HG03469 (cell line): Measurements from ENCODE around the gene ADD1.

Experiments used
- ATAC-seq: cut with Tn5 transposase; IDR thresholded peaks from one replicate; pipeline ENCODE4 v1.9.1; 2021; ENCODE audit warnings: mild to moderate bottlenecking, moderate library complexity, moderate number of reproducible peaks; ENCODE audit not compliant: unreplicated experiment

ADD1 gene

DNA sequence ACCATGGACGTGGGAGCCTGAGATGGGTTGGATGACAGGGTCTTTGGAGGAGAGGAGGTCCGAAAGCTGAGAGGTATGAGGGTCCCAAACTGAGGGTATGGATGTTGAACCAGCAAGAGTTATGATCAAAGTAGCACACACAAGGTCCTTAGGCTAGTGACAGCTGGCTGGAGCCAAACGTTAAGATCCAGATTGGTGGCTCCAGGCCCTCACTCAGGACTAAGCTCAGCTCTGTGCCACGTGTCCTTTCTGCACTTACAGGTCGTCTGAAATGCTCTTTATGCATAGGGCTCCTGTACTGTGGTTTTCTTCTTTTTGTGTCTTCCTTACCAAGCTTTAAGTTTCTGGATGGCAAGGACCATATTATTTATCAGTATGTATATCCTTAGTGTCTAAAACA is 35.4 kb downstream of the ADD1 start:
- no peak for ATAC-seq

GRCh38 chr4:2881431-2881830 is 37.8 kb downstream of the ADD1 start:
- no peak for ATAC-seq

DNA sequence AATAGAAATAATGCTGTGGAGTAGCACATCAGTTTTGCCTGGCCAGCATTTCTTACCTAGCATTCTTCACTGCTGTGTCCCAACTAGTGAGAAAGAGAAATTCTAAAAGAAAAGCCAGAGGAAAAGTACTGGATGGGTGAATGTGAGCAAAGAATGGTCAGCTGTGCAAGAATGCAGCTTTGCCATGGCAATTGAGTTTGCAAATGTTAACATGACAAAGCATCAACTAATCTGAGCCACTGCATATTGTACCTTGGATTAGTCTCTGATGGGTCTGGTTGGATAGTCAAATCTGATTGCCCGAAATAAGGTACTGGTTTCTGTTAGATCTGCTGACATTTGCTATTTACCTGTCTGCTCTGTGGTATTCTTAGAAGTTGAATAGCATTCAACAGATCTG is 38.7 kb downstream of the ADD1 start:
- ATAC-seq, result no peak

DNA sequence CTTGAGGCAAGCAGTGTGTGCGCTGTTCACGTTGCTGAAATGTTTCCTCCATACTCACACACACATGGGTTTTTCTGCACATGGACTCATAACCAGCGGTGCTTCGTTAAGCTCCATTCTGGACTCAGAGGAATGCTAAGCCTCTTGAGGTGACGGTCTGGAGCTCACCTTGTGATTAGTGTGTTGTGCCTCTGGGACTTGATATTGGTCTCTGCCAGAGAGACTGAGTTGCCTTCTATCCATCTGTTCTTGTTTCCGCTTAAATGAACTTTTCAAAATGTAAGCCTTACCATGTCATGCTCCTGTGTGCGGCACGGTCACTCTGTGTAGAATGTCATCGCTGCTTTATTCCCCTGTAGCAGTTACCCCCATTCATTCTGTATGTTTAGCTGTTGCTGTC is 42.5 kb downstream of the ADD1 start:
- ATAC-seq, result no peak

DNA sequence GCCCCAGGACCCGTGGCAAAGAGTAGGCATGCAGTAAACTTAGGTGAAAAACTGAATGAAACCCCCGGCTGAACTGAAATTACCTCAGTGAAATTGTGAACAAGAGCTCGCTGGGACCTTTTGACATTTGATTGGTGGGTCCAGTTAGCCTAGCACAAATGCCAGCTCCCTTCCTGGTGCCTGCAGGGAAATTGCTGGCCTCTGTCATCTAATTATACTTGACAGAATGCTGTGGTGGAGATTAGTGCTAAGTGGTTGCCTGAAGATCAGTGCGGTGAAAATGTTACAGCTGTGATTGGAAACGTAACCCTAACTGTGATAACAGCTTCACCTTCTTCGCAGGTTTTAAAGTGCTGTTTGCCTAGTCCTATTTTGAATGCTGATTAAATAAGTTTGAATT is 43.0 kb downstream of the ADD1 start:
- ATAC-seq, result no peak

DNA sequence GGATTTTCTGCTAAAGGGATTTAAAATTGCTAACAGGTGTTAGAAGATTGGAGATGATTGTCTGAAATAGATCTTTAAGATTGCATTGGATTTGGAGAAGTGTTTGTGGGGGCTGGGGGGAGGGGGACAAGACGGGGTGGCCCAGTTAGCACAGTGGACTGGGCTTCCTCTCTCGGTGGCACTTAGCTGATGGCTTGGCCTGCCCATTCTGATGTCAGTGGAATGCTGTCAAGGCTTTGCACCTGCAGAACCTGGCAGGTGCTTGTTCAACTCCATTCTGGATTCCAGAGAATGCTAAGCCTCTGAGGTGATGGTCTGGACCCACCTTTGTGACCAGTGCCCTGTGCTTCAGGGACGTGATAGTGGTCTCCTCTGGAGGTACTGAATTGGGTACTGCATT is 43.7 kb downstream of the ADD1 start:
- no peak for ATAC-seq

GRCh38 chr4:2888886-2889285 is 45.2 kb downstream of the ADD1 start:
- ATAC-seq, result no peak

- no peak for ATAC-seq
Observed at GRCh38 chr4:2891294-2891693, 47.6 kb downstream of the ADD1 start.

DNA sequence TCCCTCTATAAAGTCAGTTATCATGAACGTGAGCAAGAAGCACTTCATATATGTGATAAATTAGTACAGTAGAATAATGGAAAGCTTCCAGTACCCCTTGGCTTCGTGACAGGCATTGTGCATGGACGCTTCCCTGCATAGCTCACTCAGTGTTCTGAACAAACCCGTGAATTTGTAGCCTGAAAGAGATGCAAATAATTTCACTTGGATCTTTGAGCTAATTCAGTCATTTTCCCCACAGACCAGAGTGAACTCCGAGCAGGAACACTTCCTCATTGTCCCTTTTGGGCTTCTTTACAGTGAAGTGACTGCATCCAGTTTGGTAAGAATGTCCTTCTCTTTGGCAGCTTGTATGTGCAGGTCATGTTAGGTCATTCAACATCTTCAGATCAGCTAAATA is 50.1 kb downstream of the ADD1 start:
- no peak for ATAC-seq

GRCh38 chr4:2898001-2898400 is 54.4 kb downstream of the ADD1 start:
- no peak for ATAC-seq

GRCh38 chr4:2900741-2901140 is 57.1 kb downstream of the ADD1 start:
- no peak for ATAC-seq

DNA sequence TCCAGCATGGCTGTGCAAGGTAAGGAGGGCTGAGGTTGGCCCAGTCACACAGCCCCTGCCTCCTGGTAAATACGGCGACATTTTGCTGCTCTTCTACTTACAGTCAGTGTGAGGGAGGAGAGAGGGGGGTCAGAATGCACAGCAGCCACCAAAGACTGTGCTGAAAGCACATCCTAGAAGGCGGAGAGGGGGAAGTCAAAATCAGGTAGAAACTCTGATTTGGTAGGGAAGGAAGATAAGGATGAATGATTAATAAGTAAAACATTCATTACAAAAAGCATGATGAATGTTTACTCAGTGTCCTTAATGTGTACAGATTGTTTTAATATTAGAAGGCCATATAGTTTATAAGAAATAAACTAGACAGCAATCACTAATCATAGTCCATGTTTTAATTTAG is 57.5 kb downstream of the ADD1 start:
- no peak for ATAC-seq

GRCh38 chr4:2902126-2902525 is 58.5 kb downstream of the ADD1 start:
- no peak for ATAC-seq

- ATAC-seq, result no peak
Observed at GRCh38 chr4:2905544-2905943, 61.9 kb downstream of the ADD1 start.

- ATAC-seq, result no peak
Observed at GRCh38 chr4:2906218-2906617, 62.6 kb downstream of the ADD1 start.

GRCh38 chr4:2907226-2907625 is 63.6 kb downstream of the ADD1 start:
- no peak for ATAC-seq

DNA sequence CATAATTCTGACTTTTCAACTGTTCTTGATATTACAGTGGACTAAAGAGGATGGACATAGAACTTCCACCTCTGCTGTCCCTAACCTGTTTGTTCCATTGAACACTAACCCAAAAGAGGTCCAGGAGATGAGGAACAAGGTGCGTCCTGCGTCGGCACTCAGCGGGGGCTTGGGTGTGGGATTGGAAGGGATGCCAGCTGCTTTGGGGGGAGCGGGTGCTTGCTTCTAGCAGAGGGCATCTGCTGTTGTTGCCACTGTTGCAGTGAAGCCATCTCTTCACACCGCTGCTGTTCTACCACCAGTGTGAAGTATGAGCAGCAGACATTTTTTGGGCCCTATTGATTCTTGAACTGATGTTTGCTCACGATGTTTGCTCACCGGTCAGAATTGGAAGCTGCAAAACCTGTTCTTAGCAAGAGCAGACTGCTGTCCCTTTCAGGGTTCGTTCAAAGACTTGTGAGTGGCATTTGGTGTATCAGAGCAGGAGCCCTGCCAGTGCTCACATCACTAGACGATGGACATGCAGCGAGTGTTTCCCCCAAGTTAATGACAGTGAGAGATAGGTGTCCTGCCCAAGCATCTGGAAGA is 64.2 kb downstream of the ADD1 start:
- no peak for ATAC-seq

DNA sequence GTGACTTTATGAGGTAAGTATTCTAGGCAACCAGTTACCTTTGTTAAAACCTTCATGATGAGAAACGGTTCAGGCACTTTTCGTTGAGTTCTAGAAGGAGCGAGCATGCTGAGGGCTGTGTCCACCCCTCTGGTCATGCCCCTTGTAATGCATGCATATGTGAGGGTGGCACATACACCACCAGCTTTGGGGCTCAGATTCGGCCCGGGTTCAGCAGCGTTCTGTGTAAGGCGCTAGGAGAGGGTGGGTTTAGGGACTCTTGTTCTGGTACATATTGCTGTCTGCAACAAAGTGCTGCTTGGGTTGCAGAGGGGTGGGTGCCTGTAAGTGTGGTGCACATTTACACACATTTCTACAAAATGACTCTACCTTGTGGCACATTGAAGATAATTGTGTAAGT is 65.0 kb downstream of the ADD1 start:
- ATAC-seq, result no peak

DNA sequence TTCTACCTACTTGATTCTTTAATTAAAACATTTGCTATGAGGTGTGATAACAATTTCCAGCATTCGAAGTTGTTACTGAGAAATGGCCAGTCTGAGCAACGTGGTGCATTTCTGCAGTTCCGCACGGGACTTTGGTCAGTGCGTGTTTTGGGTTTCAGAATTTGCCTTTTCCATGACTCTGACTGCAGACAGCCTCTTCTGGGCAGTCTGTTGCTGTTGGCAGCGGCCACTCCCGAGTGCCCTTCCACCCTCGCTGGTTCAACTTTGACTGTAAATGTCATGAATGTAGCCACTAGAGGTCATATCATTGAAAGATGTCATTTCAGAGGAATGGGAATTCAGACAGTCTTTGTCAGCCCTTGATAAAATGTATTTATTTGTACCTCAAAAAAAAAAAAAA is 65.9 kb downstream of the ADD1 start:
- ATAC-seq, result no peak

- no peak for ATAC-seq
Observed at GRCh38 chr4:2910409-2910808, 66.8 kb downstream of the ADD1 start.

GRCh38 chr4:2911868-2912267 is 68.2 kb downstream of the ADD1 start:
- no peak for ATAC-seq

DNA sequence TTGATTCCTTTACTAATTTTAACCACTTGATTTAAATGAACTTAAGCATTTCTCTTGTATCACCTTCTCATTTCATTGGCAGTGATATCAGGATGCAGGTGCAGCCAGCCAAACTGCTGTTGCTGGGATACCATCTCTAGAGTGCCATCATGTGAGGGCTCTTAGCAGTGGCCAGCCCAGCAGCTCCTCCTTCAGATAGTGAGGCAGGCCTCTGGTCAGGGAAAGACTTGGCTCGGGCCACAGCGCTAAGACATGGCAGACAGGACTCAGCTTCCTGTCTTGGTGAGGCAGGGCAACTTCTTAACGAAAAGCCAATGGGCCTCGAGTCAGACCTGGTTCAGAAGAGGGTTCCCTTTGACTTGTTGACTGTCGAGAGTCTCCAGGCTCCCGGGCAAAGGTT is 69.5 kb downstream of the ADD1 start:
- ATAC-seq, result no peak

GRCh38 chr4:2914256-2915126 is 70.8 kb downstream of the ADD1 start:
- ATAC-seq, result no peak
